Endodermal cell (in vitro differentiated cells): ENCODE results near the gene ADGRL3. TPM values are rescaled to one million over a fixed set of nuclear protein-coding genes. Genes with fewer than 3 reads are reported as not detected.

Experiments
- DNase-seq: peaks from one replicate; pipeline ENCODE4 v3.0.0-alpha.2; 2017
- H3K27ac ChIP-seq: 2 replicates; pipeline ENCODE4 v1.5.1; 2013; ENCODE audit warnings: mild to moderate bottlenecking, low read depth, low read length, moderate library complexity
- H3K27me3 ChIP-seq: 2 replicates; pipeline ENCODE4 v1.6.1; 2013; ENCODE audit warnings: mild to moderate bottlenecking, low read length, moderate library complexity; ENCODE audit not compliant: insufficient read depth, control insufficient read depth, poor library complexity, severe bottlenecking
- H3K36me3 ChIP-seq: 2 replicates; pipeline ENCODE4 v1.7.0; 2013; ENCODE audit warnings: mild to moderate bottlenecking, low read length, moderate library complexity; ENCODE audit not compliant: control insufficient read depth, insufficient read depth
- H3K4me1 ChIP-seq: one replicate; pipeline ENCODE4 v1.7.0; 2013; ENCODE audit warnings: low read length; ENCODE audit not compliant: control insufficient read depth, insufficient read depth
- H3K4me3 ChIP-seq: 2 replicates; pipeline ENCODE4 v1.5.1; 2013; ENCODE audit warnings: mild to moderate bottlenecking, low read length, moderate library complexity
- H3K9ac ChIP-seq: 2 replicates; pipeline ENCODE4 v1.6.1; 2013; ENCODE audit warnings: mild to moderate bottlenecking, low read length, moderate library complexity; ENCODE audit not compliant: poor library complexity, severe bottlenecking; ENCODE audit errors: extremely low read depth
- H3K9me3 ChIP-seq: 2 replicates; pipeline ENCODE4 v1.6.1; 2013; ENCODE audit warnings: mild to moderate bottlenecking, low read length, moderate library complexity; ENCODE audit not compliant: control insufficient read depth
- H3K27ac Mint-ChIP-seq: 2 replicates; pipeline ENCODE4 v1.8.0; 2020; ENCODE audit warnings: mixed read lengths
- H3K27me3 Mint-ChIP-seq: 2 replicates; pipeline ENCODE4 v1.8.0; 2021; ENCODE audit warnings: mild to moderate bottlenecking, mixed read lengths; ENCODE audit not compliant: insufficient read depth
- H3K36me3 Mint-ChIP-seq: 2 replicates; pipeline ENCODE4 v1.8.0; 2020; ENCODE audit warnings: low read depth, mixed read lengths
- H3K4me1 Mint-ChIP-seq: 2 replicates; pipeline ENCODE4 v1.8.0; 2020; ENCODE audit warnings: mixed read lengths
- H3K4me3 Mint-ChIP-seq: 2 replicates; pipeline ENCODE4 v1.8.0; 2020; ENCODE audit warnings: mild to moderate bottlenecking, moderate library complexity, mixed read lengths
- H3K9me3 Mint-ChIP-seq: 2 replicates; pipeline ENCODE4 v1.8.0; 2020; ENCODE audit warnings: mild to moderate bottlenecking, mixed read lengths
- CTCF ChIP-seq: fragments of 200-600 bp; sonication (generic); conservative IDR thresholded peaks from 2 replicates; pipeline ENCODE4 v1.5.0; 2021; ENCODE audit warnings: antibody characterized with exemption, mild to moderate bottlenecking
- WGBS, 2 experiments: methylation state at CpG; one replicate each; pipeline versions ENCODE4 v1.1.5 to v1.1.7; 2013; ENCODE audit warnings: missing lambda C conversion rate in 2 of 2, mixed read lengths in 1 of 2; ENCODE audit not compliant: insufficient coverage in 1 of 2, insufficient read length in 1 of 2; 5-methylcytosine and 5-hydroxymethylcytosine counted together
- total RNA-seq, 2 donors: library from RNA; stranded (reverse); fragmentation: NEBNext Ultra II Directional in 1 of 2; extraction: Animal tissue kit (Norgen Biotek cat#: 25700) in 1 of 2; gene quantifications; 2 replicates in 1 of 2; 3 replicates in 1 of 2; pipeline ENCODE4 v1.2.1, GENCODE V29; 2021

ADGRL3 gene
- total RNA-seq, 2 donors from 2014 or later = 9.9 to 10.3 TPM

DNA sequence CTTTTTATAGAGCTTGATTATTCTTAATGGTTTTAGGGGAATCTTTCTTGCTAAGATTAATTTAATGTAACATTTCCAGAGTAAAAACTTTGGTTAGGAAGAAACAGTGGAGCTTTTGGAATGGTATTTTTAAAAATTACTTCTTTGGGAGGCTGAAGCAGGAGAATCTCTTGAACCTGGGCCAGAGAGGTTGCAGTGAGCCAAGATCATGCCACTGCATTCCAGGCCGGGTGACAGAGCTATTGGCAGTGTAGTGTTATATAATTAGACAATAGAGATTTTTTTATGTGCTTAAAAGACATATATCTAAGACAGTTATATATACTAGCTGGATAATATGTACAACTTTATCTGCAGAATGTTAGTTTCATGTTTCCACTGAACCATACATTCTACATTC is 585.6 kb downstream of the ADGRL3 start:
- H3K36me3 ChIP-seq = no peaks in the 10 kb centered on the region
- H3K27me3 ChIP-seq = no peaks in the 10 kb centered on the region
- no peak for DNase-seq
- H3K9me3 Mint-ChIP-seq = peaks cover 4% of the 10 kb centered on the region
- no peaks in the 10 kb centered on the region for H3K9me3 ChIP-seq
- no peak overlapping the region for H3K9ac ChIP-seq
- no peak overlapping the region for H3K4me3 ChIP-seq
- H3K27ac Mint-ChIP-seq = no peak overlapping the region
- peaks cover 2% of the 10 kb centered on the region for H3K36me3 Mint-ChIP-seq
- no peak overlapping the region for H3K4me3 Mint-ChIP-seq
- no peak for TF ChIP-seq CTCF
- H3K27me3 Mint-ChIP-seq = no peaks in the 10 kb centered on the region
- H3K27ac ChIP-seq = no peak overlapping the region
- H3K4me1 ChIP-seq = no peaks in the 10 kb centered on the region
- 100% methylated on average over 1 of the region's 1 CpG; no CpG with 5 or more reads in 1 of the 2 experiments for WGBS, 2 experiments
- H3K4me1 Mint-ChIP-seq = no peaks in the 10 kb centered on the region

DNA sequence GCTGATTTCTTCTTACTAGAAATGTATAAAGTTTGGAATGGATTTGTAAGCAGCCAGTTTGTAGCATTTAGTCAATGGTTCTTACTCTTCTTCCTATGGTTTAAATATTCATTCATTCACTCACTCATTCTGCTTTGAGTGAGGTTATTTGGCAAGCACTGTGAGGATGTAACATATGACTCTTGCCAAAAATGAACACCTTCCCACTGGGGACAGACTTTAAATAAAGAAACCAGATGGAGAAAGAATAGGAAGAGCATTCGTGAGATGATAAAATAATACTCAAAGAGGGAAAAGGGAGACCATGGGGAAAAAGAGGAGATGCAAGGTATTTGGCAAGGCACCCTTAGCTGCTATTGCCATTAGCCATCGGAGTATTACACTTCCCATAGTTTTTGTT is 586.1 kb downstream of the ADGRL3 start:
- H3K36me3 Mint-ChIP-seq = peaks cover 5% of the 10 kb centered on the region
- peaks cover 8% of the 10 kb centered on the region for H3K9me3 Mint-ChIP-seq
- H3K27ac ChIP-seq = no peak overlapping the region
- H3K27me3 Mint-ChIP-seq = no peaks in the 10 kb centered on the region
- H3K4me3 ChIP-seq = no peak overlapping the region
- no peaks in the 10 kb centered on the region for H3K9me3 ChIP-seq
- no peak overlapping the region for H3K9ac ChIP-seq
- no peaks in the 10 kb centered on the region for H3K36me3 ChIP-seq
- no peaks in the 10 kb centered on the region for H3K27me3 ChIP-seq
- TF ChIP-seq CTCF = no peak
- WGBS, 2 experiments = 98 to 100% methylated on average over 1 to 2 of the region's 2 CpGs
- no peak overlapping the region for H3K27ac Mint-ChIP-seq
- H3K4me3 Mint-ChIP-seq = no peak overlapping the region
- no peaks in the 10 kb centered on the region for H3K4me1 ChIP-seq
- DNase-seq = no peak
- no peaks in the 10 kb centered on the region for H3K4me1 Mint-ChIP-seq

DNA sequence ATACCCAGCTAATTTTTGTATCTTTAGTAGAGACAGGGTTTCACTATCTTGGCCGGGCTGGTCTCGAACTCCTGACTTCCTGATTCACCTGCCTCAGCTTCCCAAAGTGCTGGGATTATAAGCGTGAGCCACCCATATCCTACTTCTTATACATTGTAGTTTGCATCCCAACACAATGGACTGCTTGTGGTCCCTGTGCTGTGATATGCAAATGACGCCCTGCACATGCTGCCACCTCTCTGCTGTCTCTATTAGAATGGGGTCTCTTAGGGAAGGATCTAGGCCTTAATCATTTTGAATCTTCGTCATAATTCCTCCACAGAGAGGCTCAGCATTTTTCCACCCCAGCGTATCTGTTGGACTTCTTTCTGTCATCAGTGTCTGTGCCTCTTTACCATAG is 595.9 kb downstream of the ADGRL3 start:
- peaks cover 5% of the 10 kb centered on the region for H3K4me1 Mint-ChIP-seq
- no peaks in the 10 kb centered on the region for H3K9me3 ChIP-seq
- peaks cover 3% of the 10 kb centered on the region for H3K36me3 Mint-ChIP-seq
- no peak overlapping the region for H3K27ac ChIP-seq
- no peak for TF ChIP-seq CTCF
- no peaks in the 10 kb centered on the region for H3K27me3 ChIP-seq
- H3K27me3 Mint-ChIP-seq = no peaks in the 10 kb centered on the region
- DNase-seq = no peak
- H3K27ac Mint-ChIP-seq = no peak overlapping the region
- H3K4me1 ChIP-seq = peaks cover 2% of the 10 kb centered on the region
- no peak overlapping the region for H3K4me3 Mint-ChIP-seq
- WGBS, 2 experiments = 71 to 91% methylated on average over 4 to 6 of the region's 6 CpGs
- no peak overlapping the region for H3K4me3 ChIP-seq
- H3K9ac ChIP-seq = no peak overlapping the region
- peaks cover 20% of the 10 kb centered on the region for H3K9me3 Mint-ChIP-seq
- no peaks in the 10 kb centered on the region for H3K36me3 ChIP-seq
